Posterior vena cava (tissue), 2 donors: ENCODE data around the gene RFC4. TPM values are rescaled to one million over a fixed set of nuclear protein-coding genes. Genes with fewer than 3 reads are reported as not detected.

ENCODE experiments used
- DNase-seq: peaks from one replicate; pipeline ENCODE4 v3.0.0-alpha.2; 2020; ENCODE audit warnings: low spot score
- intact Hi-C, 2 donors: fragments of 100-400 bp; cut with DNase I; formaldehyde crosslinking; loops; one replicate each; pipeline versions ENCODE4 v1.14.1 to v1.14.2; 2022 to 2023
- microRNA-seq, 2 donors: library from miRNA; unstranded; fragments of <30 nt; microRNA quantifications; one replicate each; pipeline ENCODE4 v1.2.0, GENCODE V29; 2020 to 2021; ENCODE audit warnings: borderline microRNAs expressed in 2 of 2
- total RNA-seq, 2 donors: library from RNA; stranded (reverse); fragmentation: NEBNext Ultra II Directional; extraction: Animal tissue kit (Norgen Biotek cat#: 25700); gene quantifications; one replicate each; pipeline ENCODE4 v1.2.1, GENCODE V29; 2021
- donor health status: DM: yes; HTN: yes; CAD: no.
- donor health status: DM: yes; HTN: yes; CAD: no.

The RFC4 gene
- total RNA-seq, 2 donors from 2014 or later = 10.9 to 12.4 TPM

DNA sequence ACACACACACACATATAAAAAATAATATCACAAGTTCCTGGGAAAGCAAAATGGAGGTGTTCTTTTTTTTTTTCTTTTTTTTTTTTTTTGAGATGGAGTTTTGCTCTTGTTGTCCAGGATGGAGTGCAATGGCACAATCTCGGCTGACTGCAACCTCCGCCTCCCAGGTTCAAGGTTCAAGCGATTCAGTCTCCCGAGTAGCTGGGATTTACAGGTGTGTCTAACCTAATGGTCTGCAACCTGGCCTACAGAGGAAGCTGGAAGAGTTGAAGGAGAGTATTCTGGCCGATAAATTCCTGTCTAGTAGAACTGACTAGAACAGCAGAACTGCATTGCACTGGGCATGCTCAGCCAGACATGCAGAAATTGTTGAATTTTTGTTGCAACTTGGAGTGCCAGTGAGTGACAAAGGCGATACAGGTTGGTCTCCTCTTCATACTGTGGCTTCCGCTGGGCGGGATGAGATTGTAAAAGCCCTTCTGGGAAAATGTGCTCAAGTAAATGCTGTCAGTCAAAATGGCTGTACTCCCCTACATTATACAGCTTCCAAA is 45.3 kb downstream of the RFC4 start:
- DNase-seq = no peak
- intact Hi-C loops = no loop called here

- intact Hi-C loops = no loop called here
- no peak for DNase-seq
These were observed 46.0 kb downstream of the RFC4 start for GRCh38 chr3:186760141-186760833.

DNA sequence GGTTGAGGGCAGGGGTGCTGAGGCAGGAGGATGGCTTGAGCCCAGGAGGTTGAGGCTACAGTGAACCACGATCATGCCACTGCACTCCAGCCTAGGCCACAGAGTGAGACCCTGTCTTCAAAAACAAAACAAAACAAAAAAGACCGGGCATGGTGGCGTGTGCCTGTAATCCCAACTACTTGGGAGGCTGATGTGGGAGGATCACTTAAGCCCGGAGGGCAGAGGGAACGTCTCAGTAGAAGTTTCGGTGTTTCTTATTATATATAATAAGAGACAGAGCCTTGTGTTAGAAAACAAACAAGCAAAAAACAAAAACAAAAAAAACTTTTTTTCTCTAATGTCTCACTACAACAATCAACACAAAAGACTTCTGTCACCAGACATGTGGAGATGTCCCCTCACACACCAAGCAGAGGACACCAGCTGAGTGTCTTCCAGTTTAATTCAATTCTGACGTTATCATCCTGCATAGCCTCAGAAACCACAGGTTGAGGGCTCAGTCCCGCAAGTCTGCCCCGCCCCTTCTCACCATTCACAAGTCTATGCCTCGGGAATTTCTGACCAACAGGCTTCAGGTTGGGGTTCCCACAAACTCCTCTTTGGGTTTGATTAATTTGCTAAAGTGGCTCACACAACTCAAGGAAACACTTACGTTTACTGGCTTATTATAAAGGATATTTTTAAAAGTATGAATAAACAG is 46.9 kb downstream of the RFC4 start:
- no peak for DNase-seq
- intact Hi-C loops = no loop called here

GRCh38 chr3:186757686-186758220 is 48.5 kb downstream of the RFC4 start:
- intact Hi-C loops = no loop called here
- DNase-seq = no peak

- intact Hi-C loops = no loop called here
These were observed 49.1 kb downstream of the RFC4 start for GRCh38 chr3:186757214-186757613.

DNA sequence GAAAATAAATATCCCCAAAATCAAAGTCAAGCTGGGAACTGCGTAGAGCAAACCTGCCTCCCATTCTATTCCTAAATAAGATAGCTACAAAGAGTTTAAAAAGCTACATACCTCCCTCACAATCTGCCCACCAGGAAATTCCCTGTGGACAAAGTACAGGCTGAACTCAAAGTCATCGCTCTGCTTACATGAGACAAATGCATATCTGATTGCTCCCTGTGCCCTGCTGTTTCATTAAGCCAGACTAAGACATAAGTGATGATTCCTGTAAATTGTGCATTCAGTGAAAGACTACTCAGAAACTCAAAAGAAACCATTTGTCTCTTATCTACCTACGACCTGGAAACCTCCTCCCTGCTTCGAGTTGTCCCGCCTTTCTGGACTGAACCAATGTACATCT is 51.4 kb downstream of the RFC4 start:
- intact Hi-C loops = no loop called here
- DNase-seq = no peak

More at GRCh38 chr3:186757214-186757613, 49.1 kb downstream of the RFC4 start:
- DNase-seq = no peak

- intact Hi-C loops = no loop called here
- no peak for DNase-seq
These were observed 52.3 kb downstream of the RFC4 start for GRCh38 chr3:186754006-186754405.

DNA sequence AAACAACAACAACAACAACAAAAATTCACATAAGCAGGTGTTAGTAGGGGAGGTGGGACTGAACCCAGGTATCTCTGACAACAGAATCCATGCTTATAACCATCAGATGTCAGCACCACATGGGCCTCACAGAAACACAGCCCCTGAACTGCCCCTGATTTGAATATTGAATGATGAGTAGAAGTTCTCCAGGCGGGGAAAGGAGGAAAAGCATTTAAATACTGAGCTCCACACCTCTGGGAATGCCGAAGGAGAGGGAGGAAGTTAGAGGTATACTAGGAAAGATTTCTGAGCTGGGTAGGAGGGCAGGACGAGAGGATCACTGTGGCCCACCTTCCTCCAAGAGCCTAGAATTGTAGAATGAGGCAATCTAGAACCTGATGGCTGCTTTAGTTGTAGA is 54.8 kb downstream of the RFC4 start:
- intact Hi-C loops = no loop called here

GRCh38 chr3:186750316-186750715 is 56.0 kb downstream of the RFC4 start:
- DNase-seq = no peak
- intact Hi-C loops = no loop called here

More for the DNA sequence above, 54.8 kb downstream of the RFC4 start:
- DNase-seq = no peak

DNA sequence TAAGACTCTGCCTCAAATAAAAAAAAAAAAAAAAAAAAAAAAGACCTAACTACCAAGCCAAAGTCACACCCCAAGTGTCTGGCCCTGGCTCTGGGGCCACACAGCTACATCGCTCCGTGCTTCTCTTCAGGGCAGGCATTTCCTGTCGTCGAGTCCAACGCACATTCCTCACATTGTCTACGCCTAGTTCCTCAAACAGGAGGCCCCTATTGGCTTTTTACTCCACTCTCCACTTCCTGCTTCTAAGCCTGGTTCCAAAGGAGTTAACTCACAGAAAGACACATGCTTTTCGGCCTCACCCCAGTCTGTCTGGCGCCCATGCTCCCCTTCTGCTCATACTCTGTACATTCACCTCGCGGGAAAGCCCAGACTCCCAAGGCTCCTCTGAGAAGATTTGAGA is 60.3 kb downstream of the RFC4 start:
- intact Hi-C loops = no loop called here
- peak; percentile 80 for DNase-seq

DNA sequence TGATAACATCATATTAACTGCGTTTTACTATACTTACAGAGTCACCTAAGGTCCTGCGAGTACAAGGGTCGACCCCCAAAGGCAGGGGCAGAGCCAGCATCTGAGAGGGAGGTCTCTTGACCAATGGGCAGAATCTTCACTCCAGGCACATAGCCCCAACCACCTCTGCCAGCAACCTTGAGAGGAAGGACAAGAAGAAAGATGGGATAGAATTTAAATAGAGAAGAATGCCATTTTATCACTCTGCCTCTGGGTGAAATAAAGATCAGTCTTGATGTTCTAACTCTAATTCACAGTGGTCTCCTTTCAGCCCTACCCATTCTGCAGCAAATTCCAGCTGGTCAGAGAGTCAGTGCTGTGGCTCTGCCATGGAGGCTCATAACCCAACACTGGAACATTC is 62.6 kb downstream of the RFC4 start:
- intact Hi-C loops = no loop called here
- no peak for DNase-seq

DNA sequence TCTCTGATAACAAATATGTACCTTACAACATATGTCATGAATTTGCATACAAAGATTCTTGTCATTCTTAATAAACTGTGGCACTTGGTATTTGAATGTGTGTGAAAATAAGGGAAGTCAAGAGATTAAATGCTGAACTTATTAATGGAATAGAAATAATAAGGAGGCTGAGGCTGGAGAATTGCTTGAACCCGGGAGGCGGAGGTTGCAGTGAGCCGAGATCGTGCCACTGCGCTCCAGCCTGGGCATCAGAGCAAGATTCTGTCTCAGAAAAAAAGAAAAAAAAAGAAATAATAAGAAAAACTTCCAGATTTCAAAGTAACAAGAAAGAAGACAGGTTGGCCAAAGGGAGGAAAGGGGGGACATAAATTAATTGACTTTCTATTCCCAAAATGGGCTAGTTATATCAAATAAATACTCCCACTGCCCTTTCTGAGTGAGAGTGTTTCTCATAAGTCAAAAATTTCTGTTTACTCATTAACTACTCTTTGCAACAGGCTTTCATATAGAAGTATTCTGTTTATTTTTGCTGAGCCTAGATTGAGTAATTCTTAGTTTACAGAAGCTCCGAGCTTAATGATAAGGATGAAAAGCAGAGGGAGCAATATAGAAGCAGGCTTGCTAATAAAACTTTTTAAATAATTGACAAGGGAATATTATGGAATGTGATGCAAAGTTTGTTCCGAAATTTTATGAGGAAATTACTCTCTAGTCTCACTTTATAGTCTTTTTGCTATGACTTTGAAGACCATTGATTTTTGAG is 63.5 kb downstream of the RFC4 start:
- intact Hi-C loops = no loop called here
- DNase-seq = no peak

Small RNAs within 50 kb of the gene (microRNA-seq; reads per million reads assigned to microRNA genes)
- 5.2 to 17.5 reads per million in 2 donors for gene MIR1248

Other genes starting within 250 kb of the RFC4 start
- gene TBCCD1, start 239.1 kb downstream of the RFC4 start, total RNA-seq = 1 to 10 TPM; 6.6 to 9.2 TPM
- gene DNAJB11, start 235.8 kb downstream of the RFC4 start, total RNA-seq = 10 to 100 TPM; 37.0 to 39.5 TPM
- gene AHSG, start 193.4 kb downstream of the RFC4 start, total RNA-seq = not detected
- under 1 TPM; 0.79 to 0.90 TPM for gene FETUB, start 166.1 kb downstream of the RFC4 start, total RNA-seq
- not detected for gene HRG, start 140.5 kb downstream of the RFC4 start, total RNA-seq
- gene KNG1, start 89.1 kb downstream of the RFC4 start, total RNA-seq = under 1 TPM in 1 of 2 donors, not detected in 1; 0.14 TPM
- 100 to 1,000 TPM; 263 to 283 TPM for gene EIF4A2, start 22.9 kb downstream of the RFC4 start, total RNA-seq
- 1 to 10 TPM; 1.5 to 1.9 TPM for gene ADIPOQ, start 36.2 kb upstream of the RFC4 start, total RNA-seq
- gene ST6GAL1, start 124.0 kb upstream of the RFC4 start, total RNA-seq = 10 to 100 TPM; 41.9 to 53.3 TPM